PFSK-1 (cell line): Measurements from ENCODE around the gene PTPRK.

Experiments used
- POLR2AphosphoS5 ChIP-seq: IDR thresholded peaks from 2 replicates; pipeline ENCODE4 v1.6.1; 2012; ENCODE audit warnings: low read depth, mild to moderate bottlenecking, control low read depth, low read length, moderate library complexity
- SIN3A ChIP-seq: IDR thresholded peaks from 2 replicates; pipeline ENCODE4 v1.6.1; 2012; ENCODE audit warnings: mild to moderate bottlenecking, low read length, moderate library complexity, borderline replicate concordance; ENCODE audit not compliant: insufficient read depth
- TAF1 ChIP-seq: IDR thresholded peaks from 2 replicates; pipeline ENCODE4 v1.6.1; 2012; ENCODE audit warnings: low read length, control low read depth, borderline replicate concordance; ENCODE audit not compliant: insufficient read depth

DNA sequence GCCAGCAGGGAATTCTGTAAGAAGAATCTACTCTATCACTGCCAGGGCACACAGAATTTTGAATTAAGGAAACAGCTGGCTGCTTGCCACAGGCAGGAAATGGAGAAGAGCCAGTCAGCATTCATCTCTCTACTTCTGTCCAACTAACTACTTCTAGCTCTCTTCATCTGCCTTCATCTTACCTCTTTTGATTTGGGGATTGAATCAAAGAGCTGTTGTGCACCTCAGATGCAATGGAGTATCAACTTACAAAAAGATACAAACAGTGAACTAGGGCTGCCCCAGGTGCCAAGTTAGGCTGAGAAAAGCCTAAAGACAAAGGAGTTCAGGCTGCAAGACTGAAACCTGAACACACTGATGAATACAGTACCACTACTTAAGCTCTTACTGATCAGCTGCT is 82.0 kb downstream of the PTPRK start:
- no peak for TF ChIP-seq TAF1
- no peak for TF ChIP-seq POLR2AphosphoS5
- no peak for TF ChIP-seq SIN3A
